GM12872 (cell line): ENCODE measurements around the gene ASCC3.

Experiments
- CTCF ChIP-seq: IDR thresholded peaks from 3 replicates; pipeline ENCODE4 v1.5.1; 2011; ENCODE audit warnings: low read depth, mild to moderate bottlenecking, low read length, moderate library complexity; ENCODE audit not compliant: insufficient read depth

ASCC3 gene

DNA sequence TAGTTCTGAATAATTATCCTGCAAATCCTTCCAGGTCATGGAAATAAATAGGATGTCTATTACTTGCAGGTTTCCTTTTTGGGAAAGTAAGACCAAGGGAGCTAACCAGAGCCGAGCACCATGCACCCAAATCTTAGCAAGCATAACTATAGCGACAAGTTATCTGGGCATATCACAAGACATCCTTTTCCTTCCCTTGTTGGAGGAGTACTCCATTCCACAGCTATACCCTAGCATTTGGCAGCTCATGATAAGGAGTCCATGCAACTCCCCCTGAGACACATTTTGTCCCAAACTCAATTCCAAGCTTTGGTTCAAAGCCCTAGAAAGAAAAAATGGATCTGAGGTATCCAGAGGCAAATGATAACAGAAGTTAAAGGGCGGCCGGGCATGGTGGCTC, 16.5 kb upstream of the ASCC3 start:
- TF ChIP-seq CTCF: no peak

DNA sequence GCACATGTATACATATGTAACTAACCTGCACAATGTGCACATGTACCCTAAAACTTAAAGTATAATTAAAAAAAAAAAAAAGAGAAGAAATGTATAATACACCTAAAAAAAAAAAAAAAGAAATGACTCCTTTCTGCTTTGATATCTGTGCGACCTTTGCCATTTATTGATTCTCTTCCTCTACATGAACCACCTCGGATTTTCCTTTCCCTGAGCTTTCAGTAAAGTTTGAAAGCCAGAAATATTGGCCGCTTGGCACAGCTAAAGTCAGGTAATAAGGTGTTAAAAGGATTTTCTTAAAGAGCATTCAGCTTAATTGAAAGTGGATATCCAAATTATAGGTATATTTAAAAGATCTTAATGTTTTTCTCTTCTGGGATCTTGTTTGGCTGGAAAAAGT, 12.6 kb upstream of the ASCC3 start:
- no peak for TF ChIP-seq CTCF

DNA sequence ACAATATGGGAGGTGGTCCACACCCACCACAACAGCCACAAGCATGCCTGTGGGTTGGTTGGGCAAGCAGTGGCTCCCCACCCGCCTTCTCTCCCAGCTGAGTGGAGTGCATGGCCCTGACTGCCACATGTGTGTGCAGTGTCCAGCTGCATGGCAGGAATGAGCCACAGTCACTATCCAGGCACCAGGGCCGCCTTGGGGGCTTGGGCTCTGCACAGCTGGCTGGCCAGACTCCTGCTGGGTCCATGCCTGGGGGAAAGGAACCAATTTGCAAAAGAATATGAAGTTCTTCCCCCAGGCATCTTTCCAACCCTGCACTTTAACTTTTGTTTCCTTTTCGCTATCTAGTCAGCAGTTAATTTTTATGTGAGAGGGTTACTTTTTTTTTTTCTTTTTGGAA, 11.6 kb upstream of the ASCC3 start:
- TF ChIP-seq CTCF: no peak

GRCh38 chr6:100892116-100892515, 11.0 kb upstream of the ASCC3 start:
- TF ChIP-seq CTCF: no peak

- TF ChIP-seq CTCF: no peak
Observed at GRCh38 chr6:100891079-100891478, 9.9 kb upstream of the ASCC3 start.

DNA sequence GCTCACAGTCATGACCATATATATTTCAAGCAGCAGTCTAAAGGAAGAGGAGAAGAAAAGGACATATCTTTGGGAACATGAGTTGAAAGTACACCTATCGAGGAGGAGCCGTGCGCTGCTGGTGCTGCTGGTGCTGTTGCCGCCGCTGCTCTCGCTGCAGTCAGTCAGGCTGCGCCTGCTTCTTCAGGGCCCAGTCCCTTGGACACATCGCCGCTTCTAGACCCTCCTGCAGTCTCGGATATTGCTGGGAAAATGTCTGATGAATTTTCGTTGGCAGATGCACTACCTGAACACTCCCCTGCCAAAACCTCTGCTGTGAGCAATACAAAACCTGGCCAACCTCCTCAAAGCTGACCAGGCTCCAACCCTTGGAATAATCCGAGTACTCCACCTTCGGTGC, 8.2 kb upstream of the ASCC3 start:
- TF ChIP-seq CTCF: no peak

GRCh38 chr6:100886076-100886475, 4.9 kb upstream of the ASCC3 start:
- no peak for TF ChIP-seq CTCF

DNA sequence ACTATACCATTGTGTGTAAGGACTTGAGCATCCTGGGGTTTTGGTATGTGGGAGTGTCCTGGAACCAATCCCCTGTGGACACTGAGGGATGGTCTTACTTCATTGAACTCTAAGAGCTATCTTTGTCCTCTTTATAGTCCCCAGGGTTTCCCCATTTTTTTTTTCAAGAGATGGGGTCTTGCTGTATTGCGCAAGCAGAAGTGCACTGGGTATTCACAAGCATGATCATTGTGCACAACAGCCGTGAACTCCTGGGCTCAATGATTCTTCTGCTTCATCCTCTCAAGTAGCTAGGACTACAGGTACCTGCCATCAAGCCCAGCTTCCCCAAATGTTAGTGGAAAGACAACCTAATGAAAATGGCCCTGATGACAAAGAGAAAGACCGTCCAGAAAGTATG, 2.2 kb upstream of the ASCC3 start:
- no peak for TF ChIP-seq CTCF
